HCT116 (cell line): ENCODE measurements around the gene SIGLEC11. TPM values are rescaled to one million over a fixed set of nuclear protein-coding genes. Genes with fewer than 3 reads are reported as not detected.
A peak's percentile ranks its signal among the peaks of the same experiment; 100 is the strongest.
"Not testable (repeated sequence)": the region's sequence is repeated elsewhere in the genome, so short reads cannot be mapped to it uniquely, and the experiment has no call there.

ENCODE experiments used
- ATAC-seq: fragments of 200-7000 bp; cut with Tn5 transposase; 2 replicates; pipeline ENCODE4 v1.9.1; 2020; ENCODE audit warnings: mild to moderate bottlenecking, moderate library complexity
- Bru-seq: library from RNA; stranded (reverse); fragments of 400-500 nt; gene quantifications from one replicate; lab custom pipeline; 2021; lab: Mats Ljungman, UMichigan
- BruChase-seq, 2 experiments: library from RNA; stranded (reverse); fragments of 400-500 nt; gene quantifications; one replicate each; lab custom pipeline; 2021; lab: Mats Ljungman, UMichigan
- BruUV-seq: library from RNA; stranded (reverse); fragments of 400-500 nt; replicated peaks from 2 replicates; lab custom pipeline; 2021; lab: Mats Ljungman, UMichigan
- CTCF ChIA-PET: fragments of 300-600 bp; sonication (Branson Sonifier 250); formaldehyde crosslinking; loops from one replicate; lab custom pipeline; 2021; ENCODE audit warnings: antibody characterized with exemption; lab: Charles Lee
- POLR2A ChIA-PET: fragments of 300-600, 350-600 bp; sonication (Branson Sonifier 250); formaldehyde crosslinking; loops from one replicate; lab custom pipeline; 2021; ENCODE audit warnings: antibody characterized with exemption; lab: Charles Lee
- RAD21 ChIA-PET, 2 experiments: fragments of 300-600 bp; sonication (Branson Sonifier 250); formaldehyde crosslinking; loops; one replicate each; lab custom pipeline; 2023; ENCODE audit warnings: low total read pairs in 2 of 2; ENCODE audit not compliant: uncharacterized antibody in 2 of 2, unreplicated experiment in 2 of 2, low non-redundant PET in 1 of 2; lab: Charles Lee
- DNase-seq: peaks from one replicate; pipeline ENCODE4 v3.0.0-alpha.2; 2010; ENCODE audit warnings: low read depth, low spot score
- H2AFZ ChIP-seq: fragments of 200-600 bp; shearing (Covaris generic), sonication (generic); 2 replicates; pipeline ENCODE4 v1.6.1; 2017; ENCODE audit warnings: low read depth, mixed run types, mixed read lengths, antibody characterized with exemption, low read length; ENCODE audit not compliant: poor library complexity, severe bottlenecking
- H3K27ac ChIP-seq: 2 replicates; pipeline ENCODE4 v1.5.1; 2012; ENCODE audit warnings: low read depth, low read length
- H3K27me3 ChIP-seq: fragments of 200-600 bp; sonication (generic); 2 replicates; pipeline ENCODE4 v1.6.1; 2016; ENCODE audit warnings: mixed run types, low read length, mixed read lengths; ENCODE audit not compliant: insufficient read depth
- H3K36me3 ChIP-seq, 2 experiments: fragments of 200-500 bp in 1 of 2; fragments of 200-600 bp in 1 of 2; sonication (Bioruptor generic) in 1 of 2; sonication (generic) in 1 of 2; 2 replicates each; pipeline versions ENCODE4 v1.5.1 to v1.6.1; 2014 to 2016; ENCODE audit warnings: low read length in 2 of 2, inconsistent platforms in 1 of 2, mixed read lengths in 1 of 2, mixed run types in 1 of 2; ENCODE audit not compliant: insufficient read depth in 2 of 2, control insufficient read depth in 1 of 2
- H3K4me1 ChIP-seq, 2 experiments: fragments of 200-600 bp in 1 of 2; sonication (generic) in 1 of 2; 2 replicates each; pipeline versions ENCODE4 v1.5.1 to v1.6.1; 2012 to 2017; ENCODE audit warnings: low read length in 2 of 2, inconsistent platforms in 1 of 2, mild to moderate bottlenecking in 1 of 2, mixed read lengths in 1 of 2, mixed run types in 1 of 2, moderate library complexity in 1 of 2; ENCODE audit not compliant: insufficient read depth in 2 of 2, control insufficient read depth in 1 of 2
- H3K4me2 ChIP-seq: fragments of 200-600 bp; sonication (generic); 2 replicates; pipeline ENCODE4 v1.6.1; 2017; ENCODE audit warnings: mixed run types, low read length, mixed read lengths
- H3K4me3 ChIP-seq, 2 experiments: fragments of 200-600 bp in 1 of 2; sonication (generic) in 1 of 2; replicated peaks in 1 of 2; 2 replicates each; pipeline ENCODE4 v1.5.1; 2011 to 2016; ENCODE audit warnings: low read length in 2 of 2, control low read depth in 1 of 2, low read depth in 1 of 2, mild to moderate bottlenecking in 1 of 2, mixed read lengths in 1 of 2, mixed run types in 1 of 2
- H3K79me2 ChIP-seq: fragments of 200-600 bp; sonication (generic); 2 replicates; pipeline ENCODE4 v1.6.1; 2017; ENCODE audit warnings: mild to moderate bottlenecking, mixed run types, low read length, moderate library complexity, mixed read lengths; ENCODE audit not compliant: insufficient read depth
- H3K9ac ChIP-seq: fragments of 200-600 bp; sonication (generic); 2 replicates; pipeline ENCODE4 v1.6.1; 2016; ENCODE audit warnings: low read length, mixed read lengths
- H3K9me2 ChIP-seq: fragments of 200-600 bp; sonication (generic), shearing (Covaris generic); 2 replicates; pipeline ENCODE4 v1.6.1; 2017; ENCODE audit warnings: mixed run types, mild to moderate bottlenecking, moderate library complexity; ENCODE audit not compliant: insufficient read depth
- H3K9me3 ChIP-seq, 2 experiments: fragments of 200-500 bp in 1 of 2; fragments of 200-600 bp in 1 of 2; sonication (Bioruptor generic) in 1 of 2; sonication (generic) in 1 of 2; 2 replicates each; pipeline ENCODE4 v1.6.1; 2014 to 2017; ENCODE audit warnings: low read length in 2 of 2, mixed read lengths in 2 of 2, inconsistent platforms in 1 of 2, low read depth in 1 of 2, mild to moderate bottlenecking in 1 of 2, mixed run types in 1 of 2, moderate library complexity in 1 of 2; ENCODE audit not compliant: control insufficient read depth in 1 of 2, insufficient read depth in 1 of 2
- H4K20me1 ChIP-seq: fragments of 200-600 bp; sonication (generic), shearing (Covaris generic); 2 replicates; pipeline ENCODE4 v1.6.1; 2017; ENCODE audit warnings: mixed run types, mild to moderate bottlenecking, moderate library complexity; ENCODE audit not compliant: insufficient read depth
- CBX3 ChIP-seq: IDR thresholded peaks from 2 replicates; pipeline ENCODE4 v1.6.1; 2012; ENCODE audit warnings: low read depth
- CEBPB ChIP-seq: IDR thresholded peaks from 2 replicates; pipeline ENCODE4 v1.6.1; 2012; ENCODE audit warnings: low read depth
- EGR1 ChIP-seq: IDR thresholded peaks from 2 replicates; pipeline ENCODE4 v1.6.1; 2012; ENCODE audit warnings: low read depth
- EZH2phosphoT487 ChIP-seq: fragments of 200-600 bp; IDR thresholded peaks from 2 replicates; pipeline ENCODE4 v1.6.1; 2018; ENCODE audit warnings: antibody characterized with exemption, borderline replicate concordance
- FOSL1 ChIP-seq: IDR thresholded peaks from 2 replicates; pipeline ENCODE4 v1.6.1; 2012; ENCODE audit warnings: low read depth
- JUND ChIP-seq: IDR thresholded peaks from 2 replicates; pipeline ENCODE4 v1.6.1; 2012
- POLR2A ChIP-seq: IDR thresholded peaks from 2 replicates; pipeline ENCODE4 v1.7.0; 2011; ENCODE audit warnings: borderline replicate concordance; ENCODE audit not compliant: insufficient read depth, insufficient read length; ENCODE audit errors: extremely low read depth
- SP1 ChIP-seq: IDR thresholded peaks from 2 replicates; pipeline ENCODE4 v1.6.1; 2012; ENCODE audit warnings: low read depth
- TCF7L2 ChIP-seq: IDR thresholded peaks from 2 replicates; pipeline ENCODE4 v1.7.0; 2011; ENCODE audit warnings: borderline replicate concordance, inconsistent platforms; ENCODE audit not compliant: insufficient read depth, insufficient read length; ENCODE audit errors: extremely low read depth
- ZFX ChIP-seq: fragments of 450-650 bp; IDR thresholded peaks from 2 replicates; pipeline ENCODE4 v1.6.1; 2017
- intact Hi-C: fragments of 100-400 bp; cut with micrococcal nuclease; formaldehyde crosslinking; loops from 2 replicates; pipeline ENCODE4 v1.10.0; 2022
- long read RNA-seq: library from polyadenylated mRNA; unstranded; transcript quantifications from one replicate; pipeline ENCODE4 v2.0.0, GENCODE V29; 2021; ENCODE audit not compliant: unreplicated experiment
- polyA plus RNA-seq: library from polyadenylated mRNA; unstranded; fragments of >200 nt; gene quantifications from 2 replicates; pipeline ENCODE4 v1.2.1, GENCODE V29; 2012; ENCODE audit warnings: missing spikeins
- total RNA-seq: library from RNA; stranded (reverse); gene quantifications from one replicate; pipeline ENCODE4 v1.2.1, GENCODE V29; 2021; ENCODE audit not compliant: unreplicated experiment
- TF ChIP-seq, protein P1 (sequence below): IDR thresholded peaks from 2 replicates; pipeline ENCODE4 v1.6.1; 2011; ENCODE audit warnings: mild to moderate bottlenecking, low read length, moderate library complexity; ENCODE audit not compliant: insufficient replicate concordance; ENCODE audit errors: extremely low read depth
- TF ChIP-seq, protein P2 (sequence below): IDR thresholded peaks from 2 replicates; pipeline ENCODE4 v1.6.1; 2012

SIGLEC11 gene, protein sequence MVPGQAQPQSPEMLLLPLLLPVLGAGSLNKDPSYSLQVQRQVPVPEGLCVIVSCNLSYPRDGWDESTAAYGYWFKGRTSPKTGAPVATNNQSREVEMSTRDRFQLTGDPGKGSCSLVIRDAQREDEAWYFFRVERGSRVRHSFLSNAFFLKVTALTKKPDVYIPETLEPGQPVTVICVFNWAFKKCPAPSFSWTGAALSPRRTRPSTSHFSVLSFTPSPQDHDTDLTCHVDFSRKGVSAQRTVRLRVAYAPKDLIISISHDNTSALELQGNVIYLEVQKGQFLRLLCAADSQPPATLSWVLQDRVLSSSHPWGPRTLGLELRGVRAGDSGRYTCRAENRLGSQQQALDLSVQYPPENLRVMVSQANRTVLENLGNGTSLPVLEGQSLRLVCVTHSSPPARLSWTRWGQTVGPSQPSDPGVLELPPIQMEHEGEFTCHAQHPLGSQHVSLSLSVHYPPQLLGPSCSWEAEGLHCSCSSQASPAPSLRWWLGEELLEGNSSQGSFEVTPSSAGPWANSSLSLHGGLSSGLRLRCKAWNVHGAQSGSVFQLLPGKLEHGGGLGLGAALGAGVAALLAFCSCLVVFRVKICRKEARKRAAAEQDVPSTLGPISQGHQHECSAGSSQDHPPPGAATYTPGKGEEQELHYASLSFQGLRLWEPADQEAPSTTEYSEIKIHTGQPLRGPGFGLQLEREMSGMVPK
- total RNA-seq, result not detected
- not detected in 2 replicates for polyA plus RNA-seq
- not detected for Bru-seq, nascent RNA
- percentile 16 among the genes with signal in this experiment for BruChase-seq, experiment 1, labeled RNA remaining after a 6-hour chase
- not detected for BruChase-seq, experiment 2, labeled RNA remaining after a 2-hour chase
- long read RNA-seq, result 0 reads

DNA sequence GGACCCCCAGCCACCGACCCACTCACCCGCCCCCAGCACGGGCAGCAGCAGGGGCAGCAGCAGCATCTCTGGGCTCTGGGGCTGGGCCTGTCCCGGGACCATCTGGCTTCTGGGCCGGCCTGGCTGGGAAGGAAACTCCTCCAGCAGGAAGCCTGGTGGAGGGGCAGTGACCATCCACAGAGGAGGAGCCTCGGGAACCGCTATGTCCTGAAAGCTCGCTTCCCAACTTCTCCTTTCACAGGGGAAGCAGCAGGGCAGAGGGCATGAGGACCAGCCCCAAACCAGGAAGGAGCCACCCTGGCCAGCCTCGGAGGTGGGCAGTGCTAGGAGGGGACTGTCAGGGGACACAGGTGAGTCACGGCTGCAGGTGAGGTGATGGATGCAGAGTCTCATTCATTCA, at the start of gene SIGLEC11:
SIGLEC11 (minus strand) TSS at position 193 of the 400 bp plus-strand sequence; CDS start at position 102, 91 bp downstream.
- H3K9me2 ChIP-seq, DNase-seq, H3K27ac ChIP-seq, intact Hi-C loops, H3K27me3 ChIP-seq, H3K9me3 ChIP-seq, BruUV-seq, H3K36me3 ChIP-seq, H3K4me3 ChIP-seq, ATAC-seq, H3K79me2 ChIP-seq, RAD21 ChIA-PET, H2AFZ ChIP-seq, POLR2A ChIA-PET, H3K4me2 ChIP-seq, H4K20me1 ChIP-seq, CTCF ChIA-PET, H3K9ac ChIP-seq, H3K4me1 ChIP-seq: not testable (repeated sequence)

DNA sequence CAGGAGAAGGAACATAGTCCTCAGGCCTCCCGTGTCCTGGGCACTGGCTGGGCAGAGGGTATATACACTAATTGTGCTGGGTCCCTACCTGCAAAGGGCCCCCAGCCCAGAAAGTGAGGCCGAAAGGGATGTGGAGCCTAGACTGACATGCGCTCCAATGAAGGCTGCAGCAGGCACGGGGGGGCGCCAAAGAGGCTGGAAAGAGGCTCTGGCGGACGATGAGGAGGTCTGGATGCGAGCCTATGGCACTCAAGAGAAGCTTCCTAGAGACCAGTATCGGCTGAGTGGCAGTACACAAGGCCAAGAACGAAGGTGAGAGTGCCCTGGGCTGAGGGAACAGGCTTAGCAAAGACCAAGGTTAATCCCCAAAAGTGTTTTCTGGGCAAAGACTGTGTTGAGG, 47.6 kb upstream of the SIGLEC11 start:
- Histone ChIP-seq H3K4me1 (peaks cover 15 to 22% of the 10 kb centered on the region in 2 experiments), H3K4me2 (no peak overlapping the region), H3K9ac (no peak overlapping the region), H3K36me3 (peaks cover 12 to 15% of the 10 kb centered on the region in 2 experiments; a peak in 3 of 4 replicates), H4K20me1 (no peaks in the 10 kb centered on the region), H3K27me3 (no peaks in the 10 kb centered on the region), H3K9me3 (no peaks in the 10 kb centered on the region), H3K9me2 (no peaks in the 10 kb centered on the region), H3K79me2 (peaks cover 2% of the 10 kb centered on the region; the same call in 1 of the 2 replicates), H2AFZ (no peak overlapping the region), H3K27ac (no peak overlapping the region), H3K4me3 (no peak overlapping the region)
- ATAC-seq, result peak; percentile 30; the same call in 1 of the 2 replicates
- POLR2A ChIA-PET, result no interaction called here
- DNase-seq, result no peak
- RAD21 ChIA-PET, result no interaction called here
- CTCF ChIA-PET, result no interaction called here
- intact Hi-C loops, result no loop called here
- BruUV-seq, result no TSS peak
- TF ChIP-seq POLR2A (no peak), CEBPB (no peak), CBX3 (no peak), SP1 (no peak), FOSL1 (no peak), EGR1 (no peak), EZH2phosphoT487 (no peak), ZFX (no peak), JUND (no peak), TCF7L2 (no peak)
- TF ChIP-seq, protein P1, sequence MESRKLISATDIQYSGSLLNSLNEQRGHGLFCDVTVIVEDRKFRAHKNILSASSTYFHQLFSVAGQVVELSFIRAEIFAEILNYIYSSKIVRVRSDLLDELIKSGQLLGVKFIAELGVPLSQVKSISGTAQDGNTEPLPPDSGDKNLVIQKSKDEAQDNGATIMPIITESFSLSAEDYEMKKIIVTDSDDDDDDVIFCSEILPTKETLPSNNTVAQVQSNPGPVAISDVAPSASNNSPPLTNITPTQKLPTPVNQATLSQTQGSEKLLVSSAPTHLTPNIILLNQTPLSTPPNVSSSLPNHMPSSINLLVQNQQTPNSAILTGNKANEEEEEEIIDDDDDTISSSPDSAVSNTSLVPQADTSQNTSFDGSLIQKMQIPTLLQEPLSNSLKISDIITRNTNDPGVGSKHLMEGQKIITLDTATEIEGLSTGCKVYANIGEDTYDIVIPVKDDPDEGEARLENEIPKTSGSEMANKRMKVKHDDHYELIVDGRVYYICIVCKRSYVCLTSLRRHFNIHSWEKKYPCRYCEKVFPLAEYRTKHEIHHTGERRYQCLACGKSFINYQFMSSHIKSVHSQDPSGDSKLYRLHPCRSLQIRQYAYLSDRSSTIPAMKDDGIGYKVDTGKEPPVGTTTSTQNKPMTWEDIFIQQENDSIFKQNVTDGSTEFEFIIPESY, result no peak
- TF ChIP-seq, protein P2, sequence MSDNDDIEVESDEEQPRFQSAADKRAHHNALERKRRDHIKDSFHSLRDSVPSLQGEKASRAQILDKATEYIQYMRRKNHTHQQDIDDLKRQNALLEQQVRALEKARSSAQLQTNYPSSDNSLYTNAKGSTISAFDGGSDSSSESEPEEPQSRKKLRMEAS, result no peak
